Fibroblast of skin of back (primary cell): ENCODE results near the gene ODAM.
"Not testable (repeated sequence)": the region's sequence is repeated elsewhere in the genome, so short reads cannot be mapped to it uniquely, and the experiment has no call there.

Source experiments
- DNase-seq: peaks from one replicate; pipeline ENCODE4 v3.0.0-alpha.2; 2013

Gene ODAM

DNA sequence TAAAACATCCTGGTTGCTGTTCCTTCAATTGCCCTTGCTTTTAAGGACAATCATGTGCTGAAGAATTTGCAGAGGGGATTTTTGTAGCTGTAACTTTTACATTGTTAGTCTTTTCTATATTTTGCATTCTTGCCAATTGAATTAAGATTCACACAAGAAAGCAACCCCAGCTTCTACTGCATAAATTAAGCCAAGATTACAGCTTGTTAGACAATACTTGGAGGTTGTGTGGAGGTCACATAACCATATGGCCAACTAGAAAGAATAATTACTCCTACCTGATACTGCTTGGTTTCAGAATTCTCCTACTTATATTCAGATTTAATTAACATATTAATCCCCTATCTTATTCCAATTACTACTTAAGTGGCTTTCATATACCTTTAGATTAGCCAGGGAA, 26.3 kb downstream of the ODAM start:
- not testable (repeated sequence) for DNase-seq

DNA sequence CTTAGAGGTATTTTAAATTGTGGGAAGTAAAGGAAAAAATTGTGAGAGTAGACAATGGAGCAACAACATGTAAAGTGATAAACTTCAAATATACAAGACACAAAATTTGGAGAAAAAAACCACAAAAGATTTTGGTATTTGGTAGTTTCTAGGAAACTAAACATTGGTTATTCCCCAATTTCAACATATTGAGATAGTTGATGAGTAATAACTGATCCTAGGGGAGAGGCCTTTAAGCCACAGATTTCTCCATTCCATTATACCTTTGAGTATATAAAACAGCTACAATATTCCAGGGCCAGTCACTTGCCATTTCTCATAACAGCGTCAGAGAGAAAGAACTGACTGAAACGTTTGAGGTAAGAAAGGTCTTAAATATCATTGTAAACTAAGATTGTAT, 30.3 kb downstream of the ODAM start, which contains the start of gene FDCSP:
TSS of gene FDCSP (plus strand) at position 301 of the 400 bp plus-strand sequence. CDS start 5,071 bp downstream, outside the sequence.
- DNase-seq, result no peak

GRCh38 chr4:70236125-70236524, 40.6 kb downstream of the ODAM start:
- peak; percentile 23 for DNase-seq

DNA sequence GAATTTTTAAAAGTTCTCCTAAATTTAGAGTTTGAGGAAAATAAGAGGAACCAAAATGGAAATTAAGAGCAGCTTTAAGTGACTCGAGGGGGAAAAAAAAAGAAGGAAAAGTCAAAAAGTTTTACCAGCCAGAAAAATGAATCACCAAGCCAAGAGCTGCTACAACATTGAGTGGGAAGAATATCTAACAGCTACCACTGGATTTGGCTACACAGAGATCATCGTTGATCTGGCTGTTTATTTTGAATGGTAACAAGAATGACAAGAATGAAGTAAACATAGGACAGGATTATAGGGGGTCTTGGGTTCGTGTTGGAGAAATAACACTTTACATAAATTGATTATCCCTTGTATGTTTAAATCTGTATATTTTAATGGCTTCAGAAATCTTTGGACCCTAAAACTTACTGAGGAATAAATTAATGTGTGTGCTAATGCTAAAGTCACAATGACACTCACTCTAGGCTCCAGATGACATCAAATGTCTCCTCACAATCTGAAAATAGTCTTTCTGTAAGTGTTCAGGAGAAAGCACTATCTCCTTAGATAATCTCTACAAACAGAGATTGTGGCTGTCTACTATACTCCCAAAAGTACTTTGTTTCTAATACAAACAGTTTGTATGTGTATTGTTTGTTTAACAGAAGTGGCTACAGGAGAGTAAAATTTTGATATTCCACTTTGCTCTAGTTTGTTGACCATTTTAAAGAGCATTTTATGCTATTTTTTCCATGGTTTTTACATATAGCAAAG, 43.8 kb downstream of the ODAM start:
- no peak for DNase-seq

DNA sequence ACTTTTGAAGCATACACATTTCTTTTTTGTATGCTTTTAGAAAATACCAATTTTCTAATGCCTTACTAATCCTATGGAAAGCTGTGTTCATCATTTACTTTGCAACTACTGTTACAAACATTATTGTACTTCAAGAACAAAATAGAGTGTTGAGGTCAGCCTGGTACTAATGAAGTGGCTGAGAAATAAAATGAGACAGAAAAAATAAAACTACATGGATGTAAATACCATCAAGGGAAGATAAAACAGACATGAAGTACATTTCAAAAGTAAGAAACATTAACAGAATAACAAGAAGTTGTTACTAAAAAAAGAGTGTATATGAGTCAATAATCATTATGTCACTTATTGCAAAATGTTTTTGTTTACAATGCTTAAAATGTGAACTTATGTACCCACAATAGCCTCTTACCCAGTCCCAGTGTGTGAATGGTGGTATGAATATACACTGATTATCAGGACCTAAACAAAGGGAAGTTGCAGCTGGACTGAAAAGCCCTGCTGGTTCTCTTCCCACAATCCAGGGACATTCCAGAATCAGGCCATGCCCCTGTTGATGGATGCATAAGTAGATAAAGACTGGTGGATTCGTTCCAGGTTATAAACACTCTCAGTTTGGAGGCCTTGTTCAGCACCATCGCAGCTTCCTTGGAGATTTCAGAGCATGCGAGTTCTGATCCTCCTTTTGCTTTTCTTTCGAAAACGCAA, 44.5 kb downstream of the ODAM start:
- DNase-seq, result no peak

- DNase-seq, result not testable (repeated sequence)
These were observed 46.8 kb downstream of the ODAM start, which contains the start of gene CSN3 for GRCh38 chr4:70242297-70242696. Gene CSN3, plus strand, starts transcription at chr4:70242597. Its CDS starts 2,223 bp downstream, at chr4:70244820.

GRCh38 chr4:70243091-70243490, 47.6 kb downstream of the ODAM start:
- DNase-seq, result no peak

- DNase-seq, result no peak
These were observed 55.9 kb downstream of the ODAM start for GRCh38 chr4:70251250-70251944.

GRCh38 chr4:70251945-70252277, 56.4 kb downstream of the ODAM start:
- DNase-seq, result no peak
